WERI-Rb-1 (cell line): Measurements from ENCODE around the gene MS4A6A.
A peak's percentile ranks its signal among the peaks of the same experiment; 100 is the strongest.

Source experiments
- DNase-seq: peaks from one replicate; pipeline ENCODE4 v3.0.0-alpha.2; 2020
- H3K27ac ChIP-seq: fragments of 250-450 bp; sonication (Bioruptor Pico); 2 replicates; pipeline ENCODE4 v1.5.1; 2020; ENCODE audit warnings: mild to moderate bottlenecking, moderate library complexity
- H3K27me3 ChIP-seq: fragments of 250-450 bp; sonication (Bioruptor Pico); 2 replicates; pipeline ENCODE4 v1.5.1; 2021; ENCODE audit warnings: mild to moderate bottlenecking, low read depth, moderate library complexity; ENCODE audit not compliant: insufficient read depth, severe bottlenecking
- H3K36me3 ChIP-seq: fragments of 250-450 bp; sonication (Bioruptor Pico); 2 replicates; pipeline ENCODE4 v1.5.1; 2020; ENCODE audit warnings: mild to moderate bottlenecking, moderate library complexity
- H3K4me3 ChIP-seq: 2 replicates; pipeline ENCODE4 v1.5.1; 2011; ENCODE audit warnings: low read depth, mild to moderate bottlenecking, control low read depth, low read length
- H3K9me3 ChIP-seq: fragments of 250-450 bp; sonication (Bioruptor Pico); 2 replicates; pipeline ENCODE4 v1.5.1; 2021; ENCODE audit warnings: mild to moderate bottlenecking, moderate library complexity; ENCODE audit not compliant: severe bottlenecking
- CTCF ChIP-seq: IDR thresholded peaks from 2 replicates; pipeline ENCODE4 v1.5.1; 2011; ENCODE audit warnings: low read depth, mild to moderate bottlenecking, control low read depth, inconsistent platforms, low read length

MS4A6A gene

GRCh38 chr11:60169264-60169915 lies 13.5 kb downstream of the MS4A6A start:
- DNase-seq = peak; percentile 9
- peaks cover 10% of the 10 kb centered on the region for H3K9me3 ChIP-seq
- no peaks in the 10 kb centered on the region for H3K36me3 ChIP-seq
- H3K27me3 ChIP-seq = no peaks in the 10 kb centered on the region
- TF ChIP-seq CTCF = no peak; the same call in 1 of the 2 replicates
- no peak overlapping the region for H3K27ac ChIP-seq
- no peak overlapping the region for H3K4me3 ChIP-seq

DNA sequence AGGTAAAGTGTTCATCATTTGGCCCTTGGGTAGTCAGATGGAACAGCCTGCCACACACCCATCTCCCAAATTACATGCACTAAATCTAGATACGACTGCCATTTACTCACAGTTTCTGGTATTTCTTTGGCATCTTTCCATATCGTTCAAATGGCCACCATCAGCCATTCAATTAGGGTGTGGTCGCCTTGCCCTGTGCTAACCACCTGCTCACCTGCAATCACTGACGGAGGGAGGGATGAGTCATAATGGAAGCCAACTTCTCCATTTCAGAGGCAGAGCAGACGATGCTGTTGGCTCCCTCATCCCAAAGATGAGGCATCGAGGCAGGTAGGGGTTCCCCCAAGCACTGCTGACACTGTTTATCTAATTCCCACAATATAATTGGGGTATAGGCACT lies 14.6 kb downstream of the MS4A6A start:
- Histone ChIP-seq H3K27me3 (no peaks in the 10 kb centered on the region), H3K27ac (no peak overlapping the region), H3K9me3 (peaks cover 10% of the 10 kb centered on the region), H3K4me3 (no peak overlapping the region), H3K36me3 (no peaks in the 10 kb centered on the region)
- no peak for TF ChIP-seq CTCF
- no peak for DNase-seq

- Histone ChIP-seq H3K27me3 (no peaks in the 10 kb centered on the region), H3K4me3 (no peak overlapping the region), H3K36me3 (no peaks in the 10 kb centered on the region), H3K9me3 (peaks cover 10% of the 10 kb centered on the region), H3K27ac (no peak overlapping the region)
- DNase-seq = no peak
- TF ChIP-seq CTCF = no peak
Measured at GRCh38 chr11:60165951-60166350, 16.9 kb downstream of the MS4A6A start.

DNA sequence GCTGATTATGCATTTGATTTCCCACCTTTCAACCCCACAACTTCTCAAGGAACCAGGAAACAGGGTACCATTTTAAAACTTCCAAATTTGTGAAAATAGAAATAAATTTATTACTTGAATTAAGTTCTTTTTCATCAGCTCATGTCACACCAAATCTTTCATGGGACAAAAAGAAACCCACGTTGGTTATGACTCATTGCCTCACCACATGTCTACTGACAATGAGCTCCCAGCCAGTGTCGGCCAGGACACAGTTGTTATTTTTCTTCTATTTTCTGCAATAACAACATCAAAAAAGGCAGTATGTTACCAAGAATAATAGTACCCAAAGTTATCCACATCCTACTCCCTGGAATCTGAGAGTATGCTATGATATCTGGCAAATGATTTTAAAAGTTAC lies 17.3 kb downstream of the MS4A6A start:
- no peak overlapping the region for H3K4me3 ChIP-seq
- DNase-seq = no peak
- no peaks in the 10 kb centered on the region for H3K36me3 ChIP-seq
- no peaks in the 10 kb centered on the region for H3K27me3 ChIP-seq
- peaks cover 10% of the 10 kb centered on the region for H3K9me3 ChIP-seq
- no peak for TF ChIP-seq CTCF
- H3K27ac ChIP-seq = no peak overlapping the region

DNA sequence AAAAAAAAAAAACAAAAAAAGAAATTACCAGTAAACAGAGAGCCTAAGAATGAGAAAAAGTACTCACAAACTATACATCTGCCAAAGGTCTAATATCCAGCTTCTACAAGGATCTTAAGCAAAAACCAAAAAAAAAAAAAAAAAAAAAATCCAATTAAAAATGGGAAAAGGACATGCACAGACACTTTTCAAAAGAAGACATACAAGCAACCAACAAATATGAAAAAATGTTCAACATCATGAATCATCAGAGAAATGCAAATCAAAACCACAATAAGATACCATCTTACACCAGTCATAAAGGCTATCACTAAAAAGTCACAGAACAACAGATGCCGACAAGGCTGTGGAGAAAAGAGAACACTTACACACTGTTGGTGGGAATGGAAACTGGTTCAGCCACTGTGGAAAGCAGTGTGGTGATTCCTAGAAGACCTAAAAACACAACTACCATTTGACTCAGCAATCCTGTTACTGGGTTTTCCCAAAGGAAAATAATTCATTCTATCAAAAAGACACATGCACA lies 18.3 kb downstream of the MS4A6A start:
- Histone ChIP-seq H3K27ac (no peak overlapping the region), H3K4me3 (no peak overlapping the region), H3K9me3 (peaks cover 10% of the 10 kb centered on the region), H3K36me3 (no peaks in the 10 kb centered on the region), H3K27me3 (no peaks in the 10 kb centered on the region)
- no peak for TF ChIP-seq CTCF
- DNase-seq = no peak

DNA sequence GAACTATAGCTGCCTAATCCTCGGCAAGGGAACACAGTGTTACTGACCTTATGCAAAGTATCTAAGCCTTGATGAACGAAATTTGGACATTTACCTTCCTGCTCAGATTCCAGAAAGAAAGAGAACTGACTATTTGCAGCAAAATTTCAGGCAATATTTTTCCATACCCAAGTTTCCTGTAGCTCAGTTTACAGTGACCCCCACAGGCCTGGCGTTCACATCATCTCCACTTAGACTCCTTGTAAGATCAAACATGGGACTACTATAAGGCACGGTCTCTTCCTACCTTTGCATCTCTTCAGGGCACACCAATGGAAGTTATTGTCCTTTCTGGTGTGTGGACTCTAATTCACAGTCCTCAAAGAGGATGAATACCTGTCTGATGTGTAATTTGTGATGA lies 21.1 kb downstream of the MS4A6A start:
- no peak for TF ChIP-seq CTCF
- no peak overlapping the region for H3K27ac ChIP-seq
- H3K36me3 ChIP-seq = no peaks in the 10 kb centered on the region
- H3K4me3 ChIP-seq = no peak overlapping the region
- peaks cover 4% of the 10 kb centered on the region for H3K9me3 ChIP-seq
- H3K27me3 ChIP-seq = no peaks in the 10 kb centered on the region
- DNase-seq = no peak
